CD4-positive, alpha-beta T cell treated with Interferon alpha-2 for 1 hour (primary cell): ENCODE results near the gene TSHZ3.

Experiments used
- DNase-seq, 2 donors: peaks; one replicate each; pipeline ENCODE4 v3.0.0-alpha.2; 2020 to 2022

TSHZ3 gene

GRCh38 chr19:31349160-31349881, at the start of gene TSHZ3:
Gene TSHZ3 (minus strand): TSS chr19:31349436. CDS start chr19:31349219, 217 bp downstream.
- DNase-seq: peak; percentile 47 to 61

- no peak for DNase-seq
These were observed 48.1 kb upstream of the TSHZ3 start for GRCh38 chr19:31397308-31397707.

GRCh38 chr19:31392464-31392863, 43.2 kb upstream of the TSHZ3 start:
- no peak for DNase-seq

- no peak for DNase-seq
These were observed 42.3 kb upstream of the TSHZ3 start for GRCh38 chr19:31391518-31391917.

GRCh38 chr19:31390711-31391110, 41.5 kb upstream of the TSHZ3 start:
- DNase-seq: no peak

GRCh38 chr19:31389874-31390273, 40.6 kb upstream of the TSHZ3 start:
- no peak for DNase-seq

- no peak for DNase-seq
These were observed 38.6 kb upstream of the TSHZ3 start for GRCh38 chr19:31387717-31388301.

- no peak for DNase-seq
These were observed 37.6 kb upstream of the TSHZ3 start for GRCh38 chr19:31386806-31387205.

GRCh38 chr19:31385744-31386143, 36.5 kb upstream of the TSHZ3 start:
- DNase-seq: no peak

GRCh38 chr19:31383553-31383952, 34.3 kb upstream of the TSHZ3 start:
- no peak for DNase-seq

DNA sequence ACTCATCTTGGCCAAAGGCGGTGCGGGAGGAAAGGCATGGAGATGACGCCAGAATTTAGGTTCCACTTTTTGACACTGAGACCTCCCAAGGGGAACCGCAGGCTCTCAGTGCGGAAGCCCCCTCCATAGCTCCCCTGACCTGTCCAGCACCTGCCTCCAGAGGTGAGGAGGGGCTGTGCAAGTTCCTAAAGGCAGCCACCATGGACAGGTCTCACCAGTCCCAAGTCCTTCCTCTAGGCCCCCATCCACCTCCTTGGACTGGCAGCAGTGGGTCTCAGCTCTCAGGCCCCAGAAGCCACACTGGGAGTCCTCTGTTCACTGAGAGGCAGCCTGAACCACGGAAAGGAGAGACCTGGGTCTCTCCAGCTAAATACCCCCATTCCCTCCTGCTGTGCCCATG, 31.6 kb upstream of the TSHZ3 start:
- DNase-seq: no peak

GRCh38 chr19:31378404-31378803, 29.2 kb upstream of the TSHZ3 start:
- DNase-seq: no peak

- DNase-seq: no peak
These were observed 28.5 kb upstream of the TSHZ3 start for GRCh38 chr19:31377736-31378135.

DNA sequence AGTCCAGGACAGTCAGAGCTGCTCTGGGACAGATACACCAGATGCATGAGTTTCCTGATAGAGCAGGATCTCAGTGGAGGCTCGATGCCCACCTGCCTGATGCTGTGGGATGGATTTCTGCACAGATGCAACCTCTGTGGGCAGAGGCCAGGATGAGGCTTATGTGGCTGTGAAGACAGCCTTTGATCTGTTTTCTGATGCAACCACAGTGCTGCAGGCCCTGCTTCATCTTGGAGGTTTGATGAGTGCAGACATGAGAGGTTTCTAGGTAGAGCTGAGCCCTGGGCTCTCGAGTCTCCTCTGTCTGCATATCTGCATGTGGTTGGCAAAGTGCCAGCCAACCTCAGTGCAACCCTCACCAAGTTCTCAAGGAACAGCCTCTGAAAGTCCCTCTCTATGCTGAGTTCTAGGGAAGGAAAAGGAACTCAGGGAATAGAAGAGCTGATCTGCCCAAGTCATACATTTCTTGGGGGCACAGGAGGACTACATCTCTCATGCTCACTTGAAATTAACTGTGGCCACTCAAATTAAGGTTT, 23.1 kb upstream of the TSHZ3 start:
- peak in 1 of 2 donors; percentile 36 for DNase-seq

GRCh38 chr19:31370216-31370615, 21.0 kb upstream of the TSHZ3 start:
- no peak for DNase-seq

- no peak for DNase-seq
These were observed 15.7 kb upstream of the TSHZ3 start for GRCh38 chr19:31364963-31365362.

- DNase-seq: no peak
These were observed 12.5 kb upstream of the TSHZ3 start for GRCh38 chr19:31361728-31362127.

DNA sequence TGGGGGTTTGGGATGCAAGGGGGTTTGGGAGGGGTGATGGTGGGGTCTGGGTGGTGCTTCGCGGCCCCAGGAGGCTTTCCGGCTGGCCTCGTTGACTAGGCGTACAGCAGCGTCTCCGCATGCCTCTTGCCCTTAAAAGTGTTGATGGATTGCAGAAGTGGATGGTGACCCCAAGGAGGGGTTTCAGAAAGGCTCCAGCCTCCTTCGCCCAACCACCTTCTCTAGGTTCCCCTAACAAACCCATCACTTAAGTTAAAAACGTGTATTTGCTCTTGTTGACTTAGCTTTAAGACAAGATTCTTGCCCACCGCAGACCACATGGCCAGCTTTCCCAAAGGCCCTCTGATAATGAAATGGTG, 8.1 kb upstream of the TSHZ3 start:
- DNase-seq: no peak

DNA sequence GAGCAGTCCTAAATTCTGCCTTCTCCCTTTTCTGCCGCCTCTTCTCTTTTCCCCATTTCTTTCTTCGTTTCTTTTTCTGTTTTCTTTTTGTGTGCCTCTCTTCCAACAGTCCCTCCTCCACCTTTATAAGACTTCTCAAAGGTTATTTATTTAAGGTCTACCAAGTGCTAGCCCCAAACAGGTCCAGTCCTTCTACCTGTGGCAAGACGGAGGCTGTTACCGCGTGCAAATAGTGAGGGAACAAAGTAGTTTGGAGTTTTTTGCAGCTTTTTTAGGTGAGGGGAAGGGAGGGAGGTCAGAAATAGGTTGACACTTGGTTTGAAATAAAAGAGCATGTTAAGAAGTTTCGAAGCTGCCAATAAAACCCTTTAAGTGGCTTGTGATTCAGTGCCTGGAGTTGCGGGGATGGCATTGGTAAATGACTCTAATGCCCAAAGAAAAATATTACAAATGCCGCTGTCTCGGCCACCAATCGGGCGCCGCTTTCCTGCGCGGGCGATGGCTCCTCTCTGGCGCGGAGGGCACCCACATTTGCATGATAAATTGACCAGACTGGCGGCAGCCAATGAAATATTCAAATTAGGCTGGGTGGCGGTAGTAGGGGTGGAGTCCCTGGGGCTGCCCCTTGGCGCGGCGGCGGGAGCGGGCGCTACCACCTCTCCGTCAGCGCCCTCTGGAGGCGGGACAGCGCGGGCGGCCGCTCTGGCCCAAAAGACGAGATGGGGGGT, 7.5 kb upstream of the TSHZ3 start:
- DNase-seq: peak; percentile 46 to 66

DNA sequence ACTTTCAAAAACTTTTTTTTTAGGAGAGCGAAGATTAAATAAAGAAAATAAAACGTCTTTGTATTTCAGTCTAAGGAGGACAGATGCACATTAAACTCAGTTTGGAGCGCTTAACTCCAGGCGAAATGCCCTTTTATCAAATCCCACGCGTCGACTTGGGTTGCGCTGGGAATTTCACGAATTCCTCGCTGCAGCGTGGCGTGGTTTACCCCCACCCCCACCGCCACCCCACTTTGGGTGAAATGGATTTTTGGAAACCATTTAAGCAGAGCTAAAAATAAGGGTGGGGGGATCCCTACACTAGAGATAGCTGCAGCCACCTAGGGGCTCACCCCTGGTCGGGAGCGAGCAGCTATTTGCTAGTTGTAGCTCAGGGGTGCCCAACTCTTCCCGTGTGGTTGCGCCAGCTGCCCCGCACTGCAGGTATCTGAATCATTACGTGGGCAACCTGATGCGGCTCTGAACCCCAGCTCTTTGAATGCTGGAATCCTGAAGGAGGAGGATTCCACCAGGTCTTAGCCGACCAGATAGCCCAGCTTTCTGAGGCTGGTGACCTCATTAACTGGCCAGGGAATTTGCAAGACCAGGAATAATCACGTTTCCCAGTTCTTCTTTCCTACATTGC, 6.5 kb upstream of the TSHZ3 start:
- no peak for DNase-seq

DNA sequence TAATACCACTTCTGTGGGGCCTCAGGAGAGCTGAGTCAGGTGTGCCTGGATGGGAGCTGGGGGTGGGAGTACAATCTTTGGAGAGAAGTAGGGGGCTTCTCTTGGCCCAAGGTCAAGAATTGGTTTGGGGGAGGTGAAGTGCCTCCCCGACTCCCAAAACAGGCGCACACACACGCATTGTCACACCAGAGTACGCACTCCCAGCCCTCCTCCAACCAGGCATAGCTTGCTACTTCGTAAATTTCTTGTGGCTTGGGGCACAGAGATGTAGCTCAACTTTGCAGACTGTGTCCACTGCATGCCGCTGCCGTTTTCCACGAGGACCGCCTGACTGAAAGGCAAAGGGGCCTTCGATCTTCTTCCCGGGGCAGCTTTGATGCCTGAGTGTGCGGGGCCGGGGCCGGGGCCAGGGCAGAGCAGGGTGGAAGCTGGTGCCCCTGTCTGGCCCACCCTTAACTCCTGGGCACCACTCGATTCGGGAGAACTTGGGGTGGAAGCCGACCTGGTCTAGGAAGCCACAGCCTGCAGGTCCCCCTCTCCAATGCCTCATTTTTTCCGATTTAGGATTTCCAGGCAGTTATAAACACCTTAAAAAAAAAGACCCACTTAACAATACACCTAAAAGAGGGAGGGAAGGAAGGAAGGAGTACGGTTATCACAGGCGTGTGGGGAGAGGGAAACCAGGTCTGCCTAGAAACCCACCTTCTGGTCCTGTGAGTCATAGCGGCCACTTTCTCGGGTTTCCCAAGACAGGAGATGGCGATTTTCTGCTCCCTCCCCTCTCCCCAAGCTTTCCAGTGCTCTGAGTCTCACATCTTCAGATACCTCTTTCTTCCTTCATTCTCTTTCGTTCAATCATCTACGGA, 5.8 kb upstream of the TSHZ3 start:
- no peak for DNase-seq

DNA sequence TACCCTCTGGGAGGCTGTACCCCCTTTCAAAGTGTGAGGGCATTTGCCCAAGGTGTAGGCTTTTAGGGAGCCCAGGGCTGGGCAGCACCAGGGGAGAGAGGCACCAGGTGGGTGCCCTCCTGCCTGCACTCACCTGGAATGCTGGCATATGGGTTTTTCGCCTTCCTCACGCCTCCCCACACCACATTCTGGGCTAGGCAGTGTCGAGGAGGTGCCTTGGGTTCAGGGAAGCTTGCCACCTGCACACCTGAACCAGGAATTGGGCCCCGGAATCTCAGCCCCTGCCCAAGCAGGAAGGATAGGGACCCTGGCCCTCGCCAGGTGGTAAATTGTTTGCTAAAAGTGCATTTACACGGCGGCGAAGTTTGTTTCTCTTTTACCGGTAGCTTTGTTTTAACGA, 5.1 kb upstream of the TSHZ3 start:
- DNase-seq: no peak
